ENCODE data around the gene SOX18. TPM values are rescaled to one million over a fixed set of nuclear protein-coding genes. Genes with fewer than 3 reads are reported as not detected.
A peak's percentile ranks its signal among the peaks of the same experiment; 100 is the strongest.

The SOX18 gene
- total RNA-seq, 3 donors from 2014 or later, result 4.7 to 20.0 (median 12.6) TPM

GRCh38 chr20:64037498-64038213 lies 11.8 kb downstream of the SOX18 start:
- intact Hi-C loops (cut with DNase I, micrococcal nuclease), result no loop called here
- no peak overlapping the region for H3K4me3 ChIP-seq
- no peaks in the 10 kb centered on the region for H3K9me3 ChIP-seq
- H3K36me3 ChIP-seq (ENCODE audit: low read depth), result no peaks in the 10 kb centered on the region
- H3K4me1 ChIP-seq (ENCODE audit: low read depth), result peaks cover 12% of the 10 kb centered on the region
- no peak for DNase-seq
- TF ChIP-seq CTCF (IDR thresholded peaks at IDR 0.05), result no peak
- ATAC-seq, result no peak

DNA sequence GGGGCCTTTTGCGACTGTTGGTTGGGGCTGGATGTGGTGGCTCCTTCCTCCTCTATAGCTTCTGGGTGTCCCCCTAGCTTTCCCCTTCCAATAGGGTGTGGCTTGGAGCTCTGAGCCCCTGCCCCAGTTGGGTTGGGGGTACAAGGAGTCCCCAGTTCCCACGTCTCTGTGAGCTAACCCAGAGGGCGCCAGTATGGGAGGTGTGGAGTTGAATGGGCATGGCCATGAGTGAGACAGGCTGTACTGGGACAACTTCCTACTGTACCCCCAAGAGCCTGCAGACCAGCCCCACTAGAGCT lies 12.3 kb downstream of the SOX18 start:
- ATAC-seq (no peak), DNase-seq (no peak)
- H3K36me3 ChIP-seq (ENCODE audit: low read depth), result no peaks in the 10 kb centered on the region
- intact Hi-C loops (cut with DNase I, micrococcal nuclease), result no loop called here
- no peaks in the 10 kb centered on the region for H3K9me3 ChIP-seq
- H3K4me3 ChIP-seq, result no peak overlapping the region
- TF ChIP-seq CTCF (IDR thresholded peaks at IDR 0.05), result no peak
- peaks cover 12% of the 10 kb centered on the region for H3K4me1 ChIP-seq (ENCODE audit: low read depth)

DNA sequence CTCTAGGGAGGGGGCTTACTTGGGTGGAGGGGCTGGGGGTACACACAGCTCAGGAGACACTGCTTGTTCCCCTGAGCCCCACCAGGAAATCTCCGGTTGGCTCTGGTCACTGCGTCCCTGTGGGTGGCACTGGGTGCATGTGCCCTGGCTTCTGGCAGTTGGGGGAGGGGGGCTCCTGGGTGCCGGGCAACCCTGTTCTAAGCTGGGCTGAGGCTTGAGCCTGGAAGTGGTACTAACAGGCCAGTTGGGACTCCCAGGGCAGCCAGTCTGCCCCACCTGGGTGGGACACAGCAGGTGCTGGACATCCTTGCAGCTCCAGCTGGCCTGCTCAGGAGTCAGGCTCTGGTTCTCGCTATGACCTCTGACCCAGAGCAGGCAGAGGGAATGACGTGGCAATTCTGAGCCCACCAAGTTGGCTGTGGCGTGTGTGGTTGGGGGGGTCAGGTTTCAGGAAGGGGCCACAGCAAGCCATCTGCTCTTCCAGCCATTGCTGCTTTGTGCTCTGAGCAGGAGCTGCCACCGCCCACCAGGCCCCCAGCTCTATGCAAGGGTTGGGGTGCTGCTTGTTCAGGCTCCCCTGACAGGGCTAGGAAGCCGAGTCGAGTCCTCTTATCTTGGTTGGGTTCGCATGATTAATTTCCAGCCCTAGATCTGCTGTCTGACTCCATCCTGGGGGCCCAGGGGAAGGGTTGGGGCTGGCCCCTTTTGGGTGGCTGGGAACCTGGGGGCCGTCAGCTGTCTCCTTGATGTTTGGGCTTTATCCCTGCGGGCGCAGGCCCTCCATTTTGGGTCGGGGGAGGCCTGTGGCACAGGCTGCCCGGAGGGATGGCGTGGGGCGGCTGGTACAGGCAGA lies 12.9 kb downstream of the SOX18 start:
- peak in 2 of 3 donors; percentile 23 to 45 for DNase-seq
- intact Hi-C loops (cut with DNase I, micrococcal nuclease), result no loop called here
- H3K9me3 ChIP-seq, result no peaks in the 10 kb centered on the region
- no peak overlapping the region for H3K4me3 ChIP-seq
- no peak for TF ChIP-seq CTCF (IDR thresholded peaks at IDR 0.05)
- no peak for ATAC-seq
- peaks cover 12% of the 10 kb centered on the region for H3K4me1 ChIP-seq (ENCODE audit: low read depth)
- no peaks in the 10 kb centered on the region for H3K36me3 ChIP-seq (ENCODE audit: low read depth)

DNA sequence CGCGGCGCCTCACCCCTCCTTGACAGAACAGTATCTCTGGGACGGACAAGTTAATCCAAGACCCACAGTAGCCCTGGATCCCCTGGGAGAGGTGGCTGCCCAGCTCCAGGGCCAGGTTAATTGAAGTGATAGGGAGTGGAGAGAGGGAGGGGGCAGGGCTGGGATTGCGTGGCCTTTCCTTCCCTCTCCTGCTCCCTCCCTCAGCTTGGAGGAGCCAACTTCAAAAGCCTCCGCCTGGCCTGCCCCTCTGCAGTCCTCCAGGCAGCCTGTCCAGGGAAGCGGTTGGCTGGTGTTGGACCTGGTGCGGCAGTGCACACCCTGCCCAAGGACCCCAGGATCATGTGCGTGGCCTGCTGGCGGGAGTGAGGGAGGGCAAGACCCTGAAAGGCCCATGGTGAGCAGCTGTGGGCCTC lies 13.5 kb downstream of the SOX18 start, which contains the start of gene C20orf204:
Gene C20orf204, plus strand, starts transcription at position 250 of the 413 bp plus-strand sequence. Its CDS starts 142 bp downstream, at position 392.
- H3K4me3 ChIP-seq, result no peak within 1 kb of the TSS
- H3K9me3 ChIP-seq, result no peaks in the 10 kb centered on the region
- H3K4me1 ChIP-seq (ENCODE audit: low read depth), result peaks cover 15% of the 10 kb centered on the region
- no peaks in the 10 kb centered on the region for H3K36me3 ChIP-seq (ENCODE audit: low read depth)
- ATAC-seq (no peak), DNase-seq (peak in 2 of 3 donors; percentile 23 to 44)
- intact Hi-C loops (cut with DNase I, micrococcal nuclease), result no loop called here
- no peak for TF ChIP-seq CTCF (IDR thresholded peaks at IDR 0.05)

DNA sequence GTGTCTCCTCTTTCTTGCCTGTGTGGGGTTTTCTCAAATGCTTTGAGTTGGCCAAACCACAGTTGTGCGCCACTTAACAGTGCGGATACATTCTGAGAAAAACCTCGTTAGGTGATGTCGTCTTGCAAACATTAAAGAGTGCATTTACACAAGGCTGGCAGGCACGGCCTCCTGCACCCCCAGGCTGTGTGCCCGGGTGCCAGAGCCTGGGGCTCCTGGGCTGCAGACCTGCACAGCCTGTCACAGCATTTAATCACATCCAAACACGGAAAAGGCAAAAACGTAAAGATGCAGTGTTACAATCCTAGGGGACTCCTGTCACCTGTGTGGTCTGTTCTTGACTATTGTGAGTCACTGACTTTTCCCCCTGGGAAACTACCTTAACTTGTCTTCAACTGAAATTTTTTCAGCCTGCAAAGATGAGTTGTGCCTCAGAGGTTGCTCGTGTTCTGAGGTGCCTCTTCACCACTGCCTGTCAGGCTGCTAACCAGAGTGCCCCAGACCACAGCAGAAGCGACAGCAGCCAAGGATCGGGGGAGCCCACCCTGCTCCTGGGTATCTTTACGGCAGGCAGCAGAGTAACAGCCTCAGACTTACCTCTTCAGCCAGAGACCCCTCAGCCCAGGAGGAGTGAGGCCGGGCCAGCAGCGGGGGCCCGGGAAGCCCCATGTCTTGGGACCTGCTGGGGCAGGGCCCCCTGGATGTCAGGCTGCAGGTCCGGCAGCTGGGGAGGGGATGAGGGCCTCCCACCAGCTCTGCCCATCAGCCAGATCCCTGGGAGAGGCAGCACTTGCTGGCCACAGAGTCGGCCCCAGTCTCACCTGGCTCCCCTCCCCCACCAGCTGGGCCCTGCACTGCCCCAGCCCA lies 14.1 kb downstream of the SOX18 start:
- DNase-seq, result peak in 1 of 3 donors; percentile 46
- Histone ChIP-seq H3K4me3 (no peak overlapping the region), H3K4me1 (ENCODE audit: low read depth) (peaks cover 19% of the 10 kb centered on the region), H3K36me3 (ENCODE audit: low read depth) (peaks cover 3% of the 10 kb centered on the region), H3K9me3 (no peaks in the 10 kb centered on the region)
- ATAC-seq, result no peak
- TF ChIP-seq CTCF (IDR thresholded peaks at IDR 0.05), result no peak
- intact Hi-C loops (cut with DNase I, micrococcal nuclease), result no loop called here

Measured in mucosa of descending colon (tissue), 3 donors.